Measurements from ENCODE around the gene BHLHA9. TPM values are rescaled to one million over a fixed set of nuclear protein-coding genes. Genes with fewer than 3 reads are reported as not detected.

The BHLHA9 gene
- total RNA-seq, 1 experiment from 2014 or later = not detected

- TF ChIP-seq, protein P1, sequence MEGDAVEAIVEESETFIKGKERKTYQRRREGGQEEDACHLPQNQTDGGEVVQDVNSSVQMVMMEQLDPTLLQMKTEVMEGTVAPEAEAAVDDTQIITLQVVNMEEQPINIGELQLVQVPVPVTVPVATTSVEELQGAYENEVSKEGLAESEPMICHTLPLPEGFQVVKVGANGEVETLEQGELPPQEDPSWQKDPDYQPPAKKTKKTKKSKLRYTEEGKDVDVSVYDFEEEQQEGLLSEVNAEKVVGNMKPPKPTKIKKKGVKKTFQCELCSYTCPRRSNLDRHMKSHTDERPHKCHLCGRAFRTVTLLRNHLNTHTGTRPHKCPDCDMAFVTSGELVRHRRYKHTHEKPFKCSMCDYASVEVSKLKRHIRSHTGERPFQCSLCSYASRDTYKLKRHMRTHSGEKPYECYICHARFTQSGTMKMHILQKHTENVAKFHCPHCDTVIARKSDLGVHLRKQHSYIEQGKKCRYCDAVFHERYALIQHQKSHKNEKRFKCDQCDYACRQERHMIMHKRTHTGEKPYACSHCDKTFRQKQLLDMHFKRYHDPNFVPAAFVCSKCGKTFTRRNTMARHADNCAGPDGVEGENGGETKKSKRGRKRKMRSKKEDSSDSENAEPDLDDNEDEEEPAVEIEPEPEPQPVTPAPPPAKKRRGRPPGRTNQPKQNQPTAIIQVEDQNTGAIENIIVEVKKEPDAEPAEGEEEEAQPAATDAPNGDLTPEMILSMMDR (IDR thresholded peaks at IDR 0.05) = peak; percentile 59; the same call in 1 of the 2 replicates
- TF ChIP-seq, protein P2, sequence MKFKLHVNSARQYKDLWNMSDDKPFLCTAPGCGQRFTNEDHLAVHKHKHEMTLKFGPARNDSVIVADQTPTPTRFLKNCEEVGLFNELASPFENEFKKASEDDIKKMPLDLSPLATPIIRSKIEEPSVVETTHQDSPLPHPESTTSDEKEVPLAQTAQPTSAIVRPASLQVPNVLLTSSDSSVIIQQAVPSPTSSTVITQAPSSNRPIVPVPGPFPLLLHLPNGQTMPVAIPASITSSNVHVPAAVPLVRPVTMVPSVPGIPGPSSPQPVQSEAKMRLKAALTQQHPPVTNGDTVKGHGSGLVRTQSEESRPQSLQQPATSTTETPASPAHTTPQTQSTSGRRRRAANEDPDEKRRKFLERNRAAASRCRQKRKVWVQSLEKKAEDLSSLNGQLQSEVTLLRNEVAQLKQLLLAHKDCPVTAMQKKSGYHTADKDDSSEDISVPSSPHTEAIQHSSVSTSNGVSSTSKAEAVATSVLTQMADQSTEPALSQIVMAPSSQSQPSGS (CRISPR knock-in tag; IDR thresholded peaks at IDR 0.05; ENCODE audit: borderline replicate concordance, low read depth) = no peak
- no peak for TF ChIP-seq FOXK1 (CRISPR knock-in tag; IDR thresholded peaks at IDR 0.05)
- Mint-ChIP-seq H3K27ac (no peak overlapping the region), H3K4me1 (no peaks in the 10 kb centered on the region), H3K27me3 (ENCODE audit: low read depth) (peaks cover 4% of the 10 kb centered on the region), H3K4me3 (no peak overlapping the region), H3K36me3 (no peaks in the 10 kb centered on the region), H3K9me3 (no peaks in the 10 kb centered on the region)
- CTCF ChIA-PET = no interaction called here
- ATAC-seq (peak; percentile 86), DNase-seq (ENCODE audit: low spot score) (peak; percentile 89)
- POLR2A ChIA-PET = no interaction called here
These were observed 5.9 kb downstream of the BHLHA9 start for GRCh38 chr17:1275962-1276736.

GRCh38 chr17:1280652-1281051 is 10.4 kb downstream of the BHLHA9 start:
- H3K4me1 Mint-ChIP-seq = no peaks in the 10 kb centered on the region
- no peak overlapping the region for H3K4me3 Mint-ChIP-seq
- H3K27me3 Mint-ChIP-seq (ENCODE audit: low read depth) = no peaks in the 10 kb centered on the region; the same call in 1 of the 2 replicates
- H3K36me3 Mint-ChIP-seq = no peaks in the 10 kb centered on the region
- ChIA-PET POLR2A (no interaction called here), CTCF (interaction anchor here (2.7 kb wide), 1 partner anchor 52 kb away, joined by 26 read pairs; no protein-coding TSS in a partner anchor)
- DNase-seq (ENCODE audit: low spot score) (no peak), ATAC-seq (no peak)
- H3K27ac Mint-ChIP-seq = no peak overlapping the region
- H3K9me3 Mint-ChIP-seq = no peaks in the 10 kb centered on the region
- no peak for TF ChIP-seq ZNF121 (CRISPR knock-in tag; IDR thresholded peaks at IDR 0.05)
- TF ChIP-seq TEAD1 (CRISPR knock-in tag; IDR thresholded peaks at IDR 0.05) = no peak
- TF ChIP-seq NFE2L1 (CRISPR knock-in tag; IDR thresholded peaks at IDR 0.05) = no peak
- TF ChIP-seq TP53 (CRISPR knock-in tag; IDR thresholded peaks at IDR 0.05) = no peak
- TF ChIP-seq ZNF671 (CRISPR knock-in tag; IDR thresholded peaks at IDR 0.05) = no peak
- no peak for TF ChIP-seq GTF2I (CRISPR knock-in tag; conservative IDR thresholded peaks at IDR 0.05)
- no peak for TF ChIP-seq ZNF232 (CRISPR knock-in tag; IDR thresholded peaks at IDR 0.05)
- no peak for TF ChIP-seq NFATC4 (CRISPR knock-in tag; IDR thresholded peaks at IDR 0.05)
- no peak for TF ChIP-seq AFF4 (CRISPR knock-in tag; IDR thresholded peaks at IDR 0.05; ENCODE audit: borderline replicate concordance)
- TF ChIP-seq E2F4 (CRISPR knock-in tag; IDR thresholded peaks at IDR 0.05; ENCODE audit: borderline replicate concordance, low read depth) = no peak

All from WTC11 (cell line).